ENCODE measurements around the gene SEMA3E. TPM values are rescaled to one million over a fixed set of nuclear protein-coding genes. Genes with fewer than 3 reads are reported as not detected.
"Not testable (repeated sequence)": the region's sequence is repeated elsewhere in the genome, so short reads cannot be mapped to it uniquely, and the experiment has no call there.

SEMA3E gene
- total RNA-seq, 4 donors from 2014 or later, result 0.83 to 2.2 (median 1.9) TPM

GRCh38 chr7:83579740-83580139 lies 69.2 kb downstream of the SEMA3E start:
- H3K4me3 ChIP-seq, result no peak overlapping the region
- TF ChIP-seq CTCF (IDR thresholded peaks at IDR 0.05), result no peak
- TF ChIP-seq POLR2A (IDR thresholded peaks at IDR 0.05), result no peak
- no peaks in the 10 kb centered on the region for H3K9me3 ChIP-seq
- no peak overlapping the region for H3K27ac ChIP-seq
- no peak for DNase-seq
- no peaks in the 10 kb centered on the region for H3K36me3 ChIP-seq
- no peaks in the 10 kb centered on the region for H3K27me3 ChIP-seq
- H3K4me1 ChIP-seq, result no peaks in the 10 kb centered on the region

GRCh38 chr7:83575436-83575835 lies 73.5 kb downstream of the SEMA3E start:
- no peak for TF ChIP-seq POLR2A (IDR thresholded peaks at IDR 0.05)
- TF ChIP-seq CTCF (IDR thresholded peaks at IDR 0.05), result no peak
- H3K27me3 ChIP-seq, result no peaks in the 10 kb centered on the region
- H3K27ac ChIP-seq, result no peak overlapping the region
- H3K4me1 ChIP-seq, result no peaks in the 10 kb centered on the region
- H3K36me3 ChIP-seq, result no peaks in the 10 kb centered on the region
- no peak for DNase-seq
- no peaks in the 10 kb centered on the region for H3K9me3 ChIP-seq
- no peak overlapping the region for H3K4me3 ChIP-seq

- H3K4me3 ChIP-seq, result no peak overlapping the region
- no peaks in the 10 kb centered on the region for H3K9me3 ChIP-seq
- H3K4me1 ChIP-seq, result no peaks in the 10 kb centered on the region
- no peak for TF ChIP-seq POLR2A (IDR thresholded peaks at IDR 0.05)
- no peaks in the 10 kb centered on the region for H3K36me3 ChIP-seq
- H3K27me3 ChIP-seq, result no peaks in the 10 kb centered on the region
- DNase-seq, result no peak
- H3K27ac ChIP-seq, result no peak overlapping the region
These were observed 74.3 kb downstream of the SEMA3E start for GRCh38 chr7:83574616-83575015.

- TF ChIP-seq POLR2A (IDR thresholded peaks at IDR 0.05), result no peak
- TF ChIP-seq CTCF (IDR thresholded peaks at IDR 0.05), result no peak
These were observed 86.0 kb downstream of the SEMA3E start for GRCh38 chr7:83562960-83563359.

GRCh38 chr7:83562289-83562688 lies 86.7 kb downstream of the SEMA3E start:
- no peak overlapping the region for H3K4me3 ChIP-seq
- no peaks in the 10 kb centered on the region for H3K9me3 ChIP-seq
- H3K36me3 ChIP-seq, result no peaks in the 10 kb centered on the region
- TF ChIP-seq CTCF (IDR thresholded peaks at IDR 0.05) (no peak), POLR2A (IDR thresholded peaks at IDR 0.05) (no peak)
- H3K27me3 ChIP-seq, result no peaks in the 10 kb centered on the region
- no peak overlapping the region for H3K27ac ChIP-seq
- H3K4me1 ChIP-seq, result no peaks in the 10 kb centered on the region
- no peak for DNase-seq

More at GRCh38 chr7:83562960-83563359, 86.0 kb downstream of the SEMA3E start:
- no peaks in the 10 kb centered on the region for H3K9me3 ChIP-seq
- no peak for DNase-seq
- H3K27ac ChIP-seq, result no peak overlapping the region
- no peaks in the 10 kb centered on the region for H3K4me1 ChIP-seq
- no peaks in the 10 kb centered on the region for H3K36me3 ChIP-seq
- no peak overlapping the region for H3K4me3 ChIP-seq
- no peaks in the 10 kb centered on the region for H3K27me3 ChIP-seq

GRCh38 chr7:83559887-83560286 lies 89.1 kb downstream of the SEMA3E start:
- no peak for DNase-seq
- no peaks in the 10 kb centered on the region for H3K27me3 ChIP-seq
- H3K27ac ChIP-seq, result no peak overlapping the region
- TF ChIP-seq POLR2A (IDR thresholded peaks at IDR 0.05), result no peak
- H3K4me1 ChIP-seq, result no peaks in the 10 kb centered on the region
- H3K4me3 ChIP-seq, result no peak overlapping the region
- H3K36me3 ChIP-seq, result no peaks in the 10 kb centered on the region
- H3K9me3 ChIP-seq, result no peaks in the 10 kb centered on the region

- H3K9me3 ChIP-seq, H3K27ac ChIP-seq, H3K27me3 ChIP-seq, DNase-seq, H3K4me3 ChIP-seq, H3K36me3 ChIP-seq, H3K4me1 ChIP-seq: not testable (repeated sequence)
These were observed 96.4 kb downstream of the SEMA3E start for GRCh38 chr7:83552556-83552955.
